Liver (tissue), 9 donors: ENCODE data around the gene EPB41L4A. TPM values are rescaled to one million over a fixed set of nuclear protein-coding genes. Genes with fewer than 3 reads are reported as not detected.
"Not testable (repeated sequence)": the region's sequence is repeated elsewhere in the genome, so short reads cannot be mapped to it uniquely, and the experiment has no call there.

Experiments used
- DNase-seq: peaks from one replicate; pipeline ENCODE4 v3.0.0-alpha.2; 2017; ENCODE audit warnings: low spot score
- H3K27ac ChIP-seq, 2 donors: one replicate each; pipeline ENCODE4 v1.7.0; 2013; ENCODE audit warnings: inconsistent platforms in 2 of 2, low read length in 2 of 2, control low read depth in 1 of 2, low read depth in 1 of 2, mild to moderate bottlenecking in 1 of 2
- H3K27me3 ChIP-seq, 4 donors: one replicate each; pipeline versions ENCODE4 v1.6.1 to v1.7.0; 2013; ENCODE audit warnings: low read length in 3 of 4, inconsistent platforms in 1 of 4, mild to moderate bottlenecking in 1 of 4, moderate library complexity in 1 of 4; ENCODE audit not compliant: control insufficient read depth in 4 of 4, insufficient read depth in 4 of 4
- H3K36me3 ChIP-seq, 4 donors: one replicate each; pipeline versions ENCODE4 v1.6.1 to v1.7.0; 2013; ENCODE audit warnings: low read length in 3 of 4, mild to moderate bottlenecking in 3 of 4, low read depth in 1 of 4, moderate library complexity in 1 of 4; ENCODE audit not compliant: control insufficient read depth in 4 of 4, insufficient read depth in 3 of 4
- H3K4me1 ChIP-seq, 4 donors: one replicate each; pipeline versions ENCODE4 v1.6.1 to v1.7.0; 2013; ENCODE audit warnings: low read length in 3 of 4, mild to moderate bottlenecking in 3 of 4, moderate library complexity in 1 of 4; ENCODE audit not compliant: control insufficient read depth in 4 of 4, insufficient read depth in 4 of 4
- H3K4me3 ChIP-seq, 3 donors: one replicate each; pipeline versions ENCODE4 v1.6.1 to v1.7.0; 2013; ENCODE audit warnings: low read length in 3 of 3, control low read depth in 1 of 3, low read depth in 1 of 3, mild to moderate bottlenecking in 1 of 3
- H3K9ac ChIP-seq, 2 donors: one replicate each; pipeline ENCODE4 v1.7.0; 2013; ENCODE audit warnings: low read length in 2 of 2, mild to moderate bottlenecking in 2 of 2, moderate library complexity in 2 of 2, control low read depth in 1 of 2, low read depth in 1 of 2
- H3K9me3 ChIP-seq, 4 donors: one replicate each; pipeline versions ENCODE4 v1.6.1 to v1.7.0; 2013; ENCODE audit warnings: low read length in 3 of 4; ENCODE audit not compliant: control insufficient read depth in 4 of 4
- CTCF ChIP-seq: fragments of 150-350 bp; IDR thresholded peaks from 2 replicates; pipeline ENCODE4 v1.5.1; 2017; ENCODE audit warnings: improper control_type of control experiment, low read depth, low read length; ENCODE audit not compliant: missing input control
- FOXA2 ChIP-seq: IDR thresholded peaks from 2 replicates; pipeline ENCODE4 v1.6.1; 2016; ENCODE audit warnings: antibody characterized with exemption
- GABPA ChIP-seq, 2 donors: IDR thresholded peaks in 1 of 2; conservative IDR thresholded peaks in 1 of 2; 2 replicates each; pipeline ENCODE4 v1.6.1; 2016; ENCODE audit warnings: antibody characterized with exemption in 2 of 2, mild to moderate bottlenecking in 1 of 2, moderate library complexity in 1 of 2
- HNF4G ChIP-seq: IDR thresholded peaks from 2 replicates; pipeline ENCODE4 v1.6.1; 2016; ENCODE audit warnings: antibody characterized with exemption
- NR2F2 ChIP-seq: IDR thresholded peaks from 2 replicates; pipeline ENCODE4 v1.6.1; 2016; ENCODE audit warnings: antibody characterized with exemption
- RAD21 ChIP-seq, 2 donors: IDR thresholded peaks; 2 replicates each; pipeline ENCODE4 v1.6.1; 2016; ENCODE audit warnings: antibody characterized with exemption in 2 of 2, mild to moderate bottlenecking in 2 of 2
- RXRA ChIP-seq, 2 donors: IDR thresholded peaks; 2 replicates each; pipeline ENCODE4 v1.6.1; 2017 to 2018; ENCODE audit warnings: antibody characterized with exemption in 2 of 2, mild to moderate bottlenecking in 1 of 2
- SP1 ChIP-seq: IDR thresholded peaks from 2 replicates; pipeline ENCODE4 v1.6.1; 2018; ENCODE audit warnings: antibody characterized with exemption, mild to moderate bottlenecking
- TAF1 ChIP-seq: conservative IDR thresholded peaks from 2 replicates; pipeline ENCODE4 v1.6.1; 2016; ENCODE audit warnings: antibody characterized with exemption, mild to moderate bottlenecking
- ZBTB33 ChIP-seq: IDR thresholded peaks from 2 replicates; pipeline ENCODE4 v1.6.1; 2016; ENCODE audit warnings: antibody characterized with exemption
- WGBS: extraction: QIAGEN DNeasy Blood & Tissue Kit; methylation state at CpG from one replicate; pipeline ENCODE4 v1.1.7; 2013; 5-methylcytosine and 5-hydroxymethylcytosine counted together
- polyA plus RNA-seq, 2 donors: library from polyadenylated mRNA; stranded (reverse) in 1 of 2; unstranded in 1 of 2; fragments of 200-250 nt in 1 of 2; fragments of >200 nt in 1 of 2; fragmentation: Nextera tagmentation in 1 of 2; extraction: Ambion mirVana in 1 of 2; gene quantifications; one replicate each; pipeline versions ENCODE4 v1.2.1 to v1.2.3, GENCODE V29; 2013 to 2015
- total RNA-seq, 2 donors: library from RNA; depleted of rRNA; stranded (reverse); fragments of >200 nt; gene quantifications; one replicate each; pipeline ENCODE4 v1.2.3, GENCODE V29; 2014
- TF ChIP-seq, protein P1 (sequence below): IDR thresholded peaks from 2 replicates; pipeline ENCODE4 v1.6.1; 2016; ENCODE audit warnings: antibody characterized with exemption
- TF ChIP-seq, protein P2 (sequence below): IDR thresholded peaks from 2 replicates; pipeline ENCODE4 v1.6.1; 2016; ENCODE audit warnings: antibody characterized with exemption
- TF ChIP-seq, protein P3 (sequence below): IDR thresholded peaks from 2 replicates; pipeline ENCODE4 v1.6.1; 2016; ENCODE audit warnings: antibody characterized with exemption, mild to moderate bottlenecking
- donor health status: healthy.
- donor health status: healthy.
- donor health status: healthy.
- donor health status: healthy.
- donor health status: healthy.

Gene EPB41L4A
- total and polyA plus RNA-seq, 4 donors = 1.1 to 8.0 (median 3.9) TPM

DNA sequence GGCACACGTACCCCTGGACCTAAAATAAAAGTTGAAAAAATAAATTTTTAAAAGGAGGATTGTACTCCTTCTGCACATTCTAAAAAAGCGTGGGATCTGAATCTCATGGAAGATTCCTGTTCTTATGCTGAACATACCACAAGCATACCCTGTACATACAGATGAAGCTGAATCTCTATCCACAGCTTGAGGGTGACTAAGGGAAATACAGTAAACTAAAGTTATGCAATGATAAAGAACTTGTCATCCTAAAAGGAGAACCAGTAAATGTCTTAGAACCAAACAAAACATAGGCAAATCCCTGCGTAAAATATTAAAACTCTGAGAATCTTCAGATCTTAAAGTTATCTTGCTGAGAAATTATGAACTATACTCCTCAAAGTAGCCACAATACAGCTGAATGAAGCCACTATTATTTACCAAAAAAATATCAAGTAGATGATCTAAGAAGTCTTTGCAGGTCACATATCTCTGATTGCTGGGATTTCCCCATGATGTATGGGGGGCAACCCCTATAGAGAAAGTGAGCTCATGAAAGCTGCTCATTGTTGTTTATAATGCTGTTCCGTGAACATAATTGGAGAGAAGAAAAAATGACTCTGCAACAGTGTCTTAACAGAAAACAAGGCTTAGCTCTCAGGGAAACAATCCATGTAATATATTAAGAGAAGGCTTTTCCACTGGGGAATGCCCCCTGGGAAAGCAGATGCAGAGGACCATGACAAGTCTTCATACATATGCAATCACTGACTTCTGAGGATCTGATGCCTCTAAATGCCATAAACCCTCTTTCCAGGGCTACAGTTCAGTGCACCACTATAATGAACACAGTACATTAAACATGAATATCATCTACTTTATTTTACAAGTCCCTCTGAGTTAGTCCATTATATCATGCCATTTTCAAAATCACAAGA lies 210.1 kb downstream of the EPB41L4A start:
- TF ChIP-seq HNF4G (no peak), CTCF (no peak), RAD21 (IDR thresholded peaks at IDR 0.05) (no peak), NR2F2 (no peak), SP1 (no peak), GABPA (IDR thresholded peaks at IDR 0.05 in 1 of 2, conservative IDR thresholded peaks at IDR 0.05 in 1 of 2) (no peak), TAF1 (no peak), FOXA2 (no peak), RXRA (IDR thresholded peaks at IDR 0.05) (no peak), ZBTB33 (no peak)
- TF ChIP-seq, protein P1, sequence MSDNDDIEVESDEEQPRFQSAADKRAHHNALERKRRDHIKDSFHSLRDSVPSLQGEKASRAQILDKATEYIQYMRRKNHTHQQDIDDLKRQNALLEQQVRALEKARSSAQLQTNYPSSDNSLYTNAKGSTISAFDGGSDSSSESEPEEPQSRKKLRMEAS = no peak
- TF ChIP-seq, protein P2, sequence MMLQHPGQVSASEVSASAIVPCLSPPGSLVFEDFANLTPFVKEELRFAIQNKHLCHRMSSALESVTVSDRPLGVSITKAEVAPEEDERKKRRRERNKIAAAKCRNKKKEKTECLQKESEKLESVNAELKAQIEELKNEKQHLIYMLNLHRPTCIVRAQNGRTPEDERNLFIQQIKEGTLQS = no peak
- TF ChIP-seq, protein P3, sequence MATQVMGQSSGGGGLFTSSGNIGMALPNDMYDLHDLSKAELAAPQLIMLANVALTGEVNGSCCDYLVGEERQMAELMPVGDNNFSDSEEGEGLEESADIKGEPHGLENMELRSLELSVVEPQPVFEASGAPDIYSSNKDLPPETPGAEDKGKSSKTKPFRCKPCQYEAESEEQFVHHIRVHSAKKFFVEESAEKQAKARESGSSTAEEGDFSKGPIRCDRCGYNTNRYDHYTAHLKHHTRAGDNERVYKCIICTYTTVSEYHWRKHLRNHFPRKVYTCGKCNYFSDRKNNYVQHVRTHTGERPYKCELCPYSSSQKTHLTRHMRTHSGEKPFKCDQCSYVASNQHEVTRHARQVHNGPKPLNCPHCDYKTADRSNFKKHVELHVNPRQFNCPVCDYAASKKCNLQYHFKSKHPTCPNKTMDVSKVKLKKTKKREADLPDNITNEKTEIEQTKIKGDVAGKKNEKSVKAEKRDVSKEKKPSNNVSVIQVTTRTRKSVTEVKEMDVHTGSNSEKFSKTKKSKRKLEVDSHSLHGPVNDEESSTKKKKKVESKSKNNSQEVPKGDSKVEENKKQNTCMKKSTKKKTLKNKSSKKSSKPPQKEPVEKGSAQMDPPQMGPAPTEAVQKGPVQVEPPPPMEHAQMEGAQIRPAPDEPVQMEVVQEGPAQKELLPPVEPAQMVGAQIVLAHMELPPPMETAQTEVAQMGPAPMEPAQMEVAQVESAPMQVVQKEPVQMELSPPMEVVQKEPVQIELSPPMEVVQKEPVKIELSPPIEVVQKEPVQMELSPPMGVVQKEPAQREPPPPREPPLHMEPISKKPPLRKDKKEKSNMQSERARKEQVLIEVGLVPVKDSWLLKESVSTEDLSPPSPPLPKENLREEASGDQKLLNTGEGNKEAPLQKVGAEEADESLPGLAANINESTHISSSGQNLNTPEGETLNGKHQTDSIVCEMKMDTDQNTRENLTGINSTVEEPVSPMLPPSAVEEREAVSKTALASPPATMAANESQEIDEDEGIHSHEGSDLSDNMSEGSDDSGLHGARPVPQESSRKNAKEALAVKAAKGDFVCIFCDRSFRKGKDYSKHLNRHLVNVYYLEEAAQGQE = no peak
- Histone ChIP-seq H3K9ac (no peak overlapping the region), H3K27me3 (no peaks in the 10 kb centered on the region), H3K4me3 (no peak overlapping the region), H3K36me3 (no peaks in the 10 kb centered on the region), H3K4me1 (no peaks in the 10 kb centered on the region), H3K9me3 (no peaks in the 10 kb centered on the region), H3K27ac (no peak overlapping the region)
- DNase-seq = no peak
- WGBS = 83% methylated on average over 4 of the region's 4 CpGs

DNA sequence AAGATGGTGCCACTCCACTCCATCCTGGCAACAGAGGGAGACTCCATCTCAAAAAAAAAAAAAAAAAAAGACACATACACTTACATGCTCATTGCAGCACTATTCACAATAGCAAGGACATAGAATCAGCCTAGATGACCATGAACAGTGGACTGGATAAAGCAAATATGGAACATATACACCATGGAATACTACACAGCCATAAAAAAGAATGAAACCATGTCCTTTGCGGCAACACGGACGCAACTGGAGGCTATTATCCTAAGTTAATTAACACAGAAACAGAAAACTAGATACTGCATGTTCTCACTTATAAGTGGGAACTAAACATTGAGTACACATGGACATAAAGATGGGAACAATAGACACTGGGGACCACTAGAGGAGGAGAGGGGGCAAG lies 210.9 kb downstream of the EPB41L4A start:
- not testable (repeated sequence) for H3K9me3 ChIP-seq, DNase-seq, H3K36me3 ChIP-seq, H3K9ac ChIP-seq, H3K4me1 ChIP-seq, H3K27ac ChIP-seq, H3K4me3 ChIP-seq, H3K27me3 ChIP-seq
- WGBS = 96% methylated on average over 3 of the region's 3 CpGs
